ENCODE results near the gene ASTN2. TPM values are rescaled to one million over a fixed set of nuclear protein-coding genes. Genes with fewer than 3 reads are reported as not detected.

Gene ASTN2
- total RNA-seq, 1 donor from 2014 or later: 15.9 TPM

DNA sequence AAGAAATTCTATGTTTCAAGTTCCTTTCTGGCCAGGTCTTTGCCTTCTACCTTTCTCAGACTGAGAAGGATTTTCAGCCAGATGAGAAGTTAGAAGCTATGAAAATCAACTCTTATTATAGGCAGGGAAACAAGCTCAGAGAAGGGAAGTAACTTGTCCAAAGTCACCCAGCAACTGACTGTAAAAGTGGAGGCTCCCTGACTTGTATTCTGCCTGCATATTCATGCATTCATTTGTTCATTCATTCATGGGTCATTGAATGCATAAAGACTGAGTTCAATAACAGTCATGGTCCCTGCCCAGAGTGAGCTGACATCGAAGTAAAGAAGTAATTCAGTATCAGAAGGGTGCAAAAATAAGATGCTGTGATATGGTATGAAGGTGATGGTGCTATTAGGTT is 1021.7 kb downstream of the ASTN2 start:
- no peak overlapping the region for H3K27ac Mint-ChIP-seq
- H3K9me3 Mint-ChIP-seq: no peaks in the 10 kb centered on the region
- H3K4me1 Mint-ChIP-seq (ENCODE audit: unreplicated experiment): no peaks in the 10 kb centered on the region
- TF ChIP-seq, protein P1, sequence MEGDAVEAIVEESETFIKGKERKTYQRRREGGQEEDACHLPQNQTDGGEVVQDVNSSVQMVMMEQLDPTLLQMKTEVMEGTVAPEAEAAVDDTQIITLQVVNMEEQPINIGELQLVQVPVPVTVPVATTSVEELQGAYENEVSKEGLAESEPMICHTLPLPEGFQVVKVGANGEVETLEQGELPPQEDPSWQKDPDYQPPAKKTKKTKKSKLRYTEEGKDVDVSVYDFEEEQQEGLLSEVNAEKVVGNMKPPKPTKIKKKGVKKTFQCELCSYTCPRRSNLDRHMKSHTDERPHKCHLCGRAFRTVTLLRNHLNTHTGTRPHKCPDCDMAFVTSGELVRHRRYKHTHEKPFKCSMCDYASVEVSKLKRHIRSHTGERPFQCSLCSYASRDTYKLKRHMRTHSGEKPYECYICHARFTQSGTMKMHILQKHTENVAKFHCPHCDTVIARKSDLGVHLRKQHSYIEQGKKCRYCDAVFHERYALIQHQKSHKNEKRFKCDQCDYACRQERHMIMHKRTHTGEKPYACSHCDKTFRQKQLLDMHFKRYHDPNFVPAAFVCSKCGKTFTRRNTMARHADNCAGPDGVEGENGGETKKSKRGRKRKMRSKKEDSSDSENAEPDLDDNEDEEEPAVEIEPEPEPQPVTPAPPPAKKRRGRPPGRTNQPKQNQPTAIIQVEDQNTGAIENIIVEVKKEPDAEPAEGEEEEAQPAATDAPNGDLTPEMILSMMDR (conservative IDR thresholded peaks at IDR 0.05): no peak
- no peak for DNase-seq (ENCODE audit: extremely low spot score, unreplicated experiment)
- no peak overlapping the region for H3K4me3 Mint-ChIP-seq
- H3K36me3 Mint-ChIP-seq: peaks cover 33% of the 10 kb centered on the region
- H3K27me3 Mint-ChIP-seq: no peaks in the 10 kb centered on the region

DNA sequence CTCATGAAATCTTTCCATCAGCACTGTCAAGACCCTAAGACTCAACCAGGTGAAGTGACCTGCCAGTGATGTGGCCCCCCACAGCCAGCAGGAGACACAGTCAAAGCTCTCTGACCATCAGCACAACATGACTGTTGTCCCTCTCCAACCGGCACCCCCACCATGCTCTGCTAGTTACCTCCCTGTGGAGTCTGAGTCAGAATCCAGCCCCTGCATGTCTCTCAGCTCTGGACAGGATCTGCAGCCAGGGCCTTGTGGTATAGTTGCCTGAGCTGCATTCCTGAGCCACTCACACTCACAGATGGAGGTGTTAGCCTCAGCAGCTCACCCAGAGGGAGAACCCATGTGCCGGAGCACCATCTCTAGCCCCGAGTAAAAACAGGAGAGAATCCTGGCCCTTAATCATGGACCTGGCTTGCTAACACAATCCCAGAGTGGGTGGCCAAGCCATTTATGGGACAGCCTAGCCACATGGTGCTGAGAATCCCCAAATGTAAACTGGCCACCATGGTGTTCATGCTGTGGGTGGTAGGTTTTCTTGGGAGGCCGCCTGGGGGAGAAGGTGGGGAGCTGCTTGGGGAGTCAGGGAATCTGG is 1023.5 kb downstream of the ASTN2 start:
- Mint-ChIP-seq H3K27ac (no peak overlapping the region), H3K9me3 (no peaks in the 10 kb centered on the region), H3K36me3 (peaks cover 33% of the 10 kb centered on the region), H3K4me3 (no peak overlapping the region), H3K4me1 (ENCODE audit: unreplicated experiment) (no peaks in the 10 kb centered on the region), H3K27me3 (no peaks in the 10 kb centered on the region)
- TF ChIP-seq, protein P1 (conservative IDR thresholded peaks at IDR 0.05): no peak
- DNase-seq (ENCODE audit: extremely low spot score, unreplicated experiment): no peak

DNA sequence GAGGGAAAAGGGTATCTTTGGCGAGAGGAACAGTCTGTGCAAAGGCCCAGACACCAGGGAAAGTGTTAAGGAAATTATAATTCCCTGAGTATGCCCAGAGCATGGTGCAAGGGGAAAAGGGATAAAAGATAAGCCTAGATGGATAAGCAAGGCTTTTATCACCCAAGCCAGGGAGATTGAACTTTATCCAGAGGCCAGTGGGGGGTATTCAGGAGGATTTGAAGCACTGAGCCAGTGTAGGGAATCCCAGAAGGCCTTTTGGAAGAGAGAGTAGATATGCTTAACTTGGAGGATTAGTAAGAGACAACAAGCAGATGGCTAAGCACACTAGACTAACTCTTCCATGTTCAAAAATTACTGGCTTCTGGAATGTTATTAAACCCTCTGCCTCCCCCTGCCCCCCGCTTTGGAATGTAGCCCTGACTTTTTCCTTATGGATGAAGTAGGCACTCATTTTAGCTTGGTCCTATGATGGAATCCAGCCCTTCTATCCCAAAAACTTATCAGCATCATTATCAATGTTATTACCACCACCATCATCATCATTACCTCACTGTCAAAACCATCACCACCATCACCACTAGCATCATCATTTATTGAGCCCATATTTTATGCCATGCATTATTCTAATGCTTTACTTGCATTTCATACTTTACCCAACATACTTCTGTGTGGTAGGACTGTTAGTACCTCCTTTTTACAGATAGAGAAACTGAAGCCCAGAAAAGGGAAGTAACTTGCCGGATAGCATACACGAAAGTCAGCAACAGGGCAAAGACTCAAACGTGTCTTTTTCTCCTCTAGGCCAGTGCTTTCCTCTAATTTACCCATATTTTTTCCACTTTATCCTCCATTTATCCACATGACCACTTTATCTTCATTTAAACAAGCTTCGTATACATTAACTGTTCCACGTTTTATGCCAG is 1024.3 kb downstream of the ASTN2 start:
- no peaks in the 10 kb centered on the region for H3K4me1 Mint-ChIP-seq (ENCODE audit: unreplicated experiment)
- no peak for DNase-seq (ENCODE audit: extremely low spot score, unreplicated experiment)
- no peak overlapping the region for H3K4me3 Mint-ChIP-seq
- peaks cover 30% of the 10 kb centered on the region for H3K36me3 Mint-ChIP-seq
- H3K9me3 Mint-ChIP-seq: no peaks in the 10 kb centered on the region
- TF ChIP-seq, protein P1 (conservative IDR thresholded peaks at IDR 0.05): no peak
- no peak overlapping the region for H3K27ac Mint-ChIP-seq
- no peaks in the 10 kb centered on the region for H3K27me3 Mint-ChIP-seq

DNA sequence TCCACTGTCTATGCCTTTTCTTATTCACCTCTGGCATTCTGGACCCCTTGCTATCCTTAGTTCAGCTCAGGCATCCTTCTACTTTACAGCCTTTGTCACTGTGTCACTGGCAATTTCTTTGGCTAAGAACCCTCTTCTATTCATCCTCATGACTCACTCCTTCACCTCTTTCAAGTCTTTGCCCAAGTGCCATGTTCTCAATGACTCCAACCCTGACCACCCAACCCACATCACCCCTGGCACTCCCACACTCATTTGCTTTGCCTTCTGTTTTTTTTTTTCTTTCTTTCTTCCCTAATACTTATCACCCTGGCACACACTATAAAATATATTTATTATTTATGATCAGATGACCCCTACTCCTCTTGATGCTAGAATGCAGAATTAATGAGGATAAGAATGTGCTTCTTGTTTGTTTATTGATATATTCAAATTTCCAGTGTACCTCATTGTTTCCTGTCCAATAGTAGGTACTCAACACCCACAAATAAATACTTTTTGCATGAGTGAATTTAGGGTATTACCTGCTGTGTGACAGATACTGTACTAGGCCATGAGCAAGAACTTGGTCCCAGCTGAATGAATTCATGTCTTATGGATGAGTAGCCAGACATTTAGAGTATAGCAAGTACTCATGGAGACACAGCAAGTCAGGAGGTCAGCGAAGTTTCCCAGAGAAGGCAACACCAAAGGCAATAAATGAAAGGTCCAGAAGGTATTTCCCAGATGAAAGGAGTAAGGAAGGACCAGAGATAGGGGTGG is 1025.1 kb downstream of the ASTN2 start:
- Mint-ChIP-seq H3K27me3 (no peaks in the 10 kb centered on the region), H3K4me1 (ENCODE audit: unreplicated experiment) (no peaks in the 10 kb centered on the region), H3K36me3 (peaks cover 27% of the 10 kb centered on the region), H3K4me3 (no peak overlapping the region), H3K9me3 (no peaks in the 10 kb centered on the region), H3K27ac (no peak overlapping the region)
- DNase-seq (ENCODE audit: extremely low spot score, unreplicated experiment): no peak
- TF ChIP-seq, protein P1 (conservative IDR thresholded peaks at IDR 0.05): no peak

DNA sequence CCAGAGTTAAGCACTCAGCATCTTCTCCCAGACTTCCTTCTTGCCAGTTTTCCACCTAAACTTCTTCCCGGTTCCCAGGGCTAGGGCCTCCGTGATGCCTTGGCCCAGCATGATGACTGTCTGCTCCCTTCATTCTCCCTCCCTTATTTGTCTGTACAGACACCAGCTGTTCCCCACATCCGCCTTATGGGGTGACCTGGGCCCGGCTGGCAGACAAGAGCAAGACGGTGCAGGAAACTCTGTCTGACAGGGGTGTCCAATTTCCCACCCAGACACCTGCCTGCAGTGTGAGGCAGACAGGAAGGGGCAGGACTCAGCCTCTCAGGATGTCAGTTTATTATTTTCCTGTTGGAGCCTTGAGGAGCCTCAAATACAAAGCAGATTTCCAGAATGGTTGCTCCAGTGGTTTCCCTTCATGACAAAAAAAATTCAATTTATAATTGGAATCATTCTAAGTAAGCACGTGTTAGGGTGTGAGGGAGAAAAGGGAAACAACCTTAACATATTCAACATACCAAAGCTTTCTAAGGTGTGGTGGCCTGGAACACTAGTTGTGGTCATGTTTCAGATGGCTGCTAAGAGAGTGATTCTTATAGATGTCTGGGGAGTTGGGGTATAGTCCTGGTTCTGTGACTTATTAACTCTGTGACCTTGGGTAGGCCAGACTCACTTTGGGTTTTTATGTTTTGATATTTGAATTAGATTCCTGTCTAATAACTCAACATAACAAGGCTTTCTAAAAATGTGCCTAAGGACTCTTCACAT is 1026.7 kb downstream of the ASTN2 start:
- H3K36me3 Mint-ChIP-seq: peaks cover 22% of the 10 kb centered on the region
- no peak overlapping the region for H3K4me3 Mint-ChIP-seq
- DNase-seq (ENCODE audit: extremely low spot score, unreplicated experiment): no peak
- TF ChIP-seq, protein P1 (conservative IDR thresholded peaks at IDR 0.05): no peak
- H3K27ac Mint-ChIP-seq: no peak overlapping the region
- H3K27me3 Mint-ChIP-seq: no peaks in the 10 kb centered on the region
- H3K9me3 Mint-ChIP-seq: no peaks in the 10 kb centered on the region
- peaks cover 5% of the 10 kb centered on the region for H3K4me1 Mint-ChIP-seq (ENCODE audit: unreplicated experiment)
